ENCODE data around the gene IST1.
"Not testable (repeated sequence)": the region's sequence is repeated elsewhere in the genome, so short reads cannot be mapped to it uniquely, and the experiment has no call there.

IST1 gene

DNA sequence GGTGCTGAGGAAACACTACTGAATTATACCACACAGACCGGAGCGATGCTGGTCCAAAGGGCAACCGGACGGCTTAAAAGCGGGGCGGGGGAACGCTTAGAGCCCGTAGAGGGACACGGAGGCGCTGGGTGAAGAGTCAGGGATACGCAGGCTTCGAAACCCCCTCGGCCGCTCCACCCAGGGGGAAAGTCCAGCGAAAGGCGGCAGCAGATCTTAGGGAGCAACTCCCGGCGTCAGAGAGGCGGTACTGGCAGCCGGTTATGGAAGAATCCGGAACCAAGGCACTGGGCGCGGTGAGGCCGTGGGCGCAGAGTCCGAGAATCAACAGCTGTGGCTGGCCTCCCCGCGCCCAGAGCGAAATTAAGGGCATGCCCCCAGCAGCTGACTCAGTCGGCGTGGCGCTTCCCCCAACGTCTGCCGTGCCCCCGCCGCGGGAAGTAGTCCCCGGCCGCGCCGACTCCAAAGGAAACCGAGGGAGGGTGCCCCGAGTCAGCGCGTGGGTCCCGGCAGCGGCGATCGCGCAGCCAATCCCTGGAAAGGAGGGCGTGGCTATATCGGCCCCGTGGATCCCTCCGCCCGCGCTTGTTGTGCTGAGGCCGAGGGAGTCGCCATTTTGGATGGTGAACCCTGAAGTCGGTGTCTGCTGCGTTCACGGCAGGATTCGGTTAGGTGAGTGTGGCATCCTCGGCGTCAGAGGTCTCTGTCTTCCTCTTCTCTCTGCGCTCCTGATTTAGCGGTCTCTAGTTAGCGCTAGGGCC is at the start of gene IST1:
Gene IST1 (plus strand): TSS at position 611 of the 758 bp plus-strand sequence. CDS start 20,110 bp downstream, outside the sequence.
- DNase-seq: peak; percentile 95 to 100 (median 98)
- intact Hi-C loops (cut with DNase I): loop anchor here (1.0 kb wide), 1 partner anchor 11 kb away; the partner anchor contains the start of gene ZNF821

DNA sequence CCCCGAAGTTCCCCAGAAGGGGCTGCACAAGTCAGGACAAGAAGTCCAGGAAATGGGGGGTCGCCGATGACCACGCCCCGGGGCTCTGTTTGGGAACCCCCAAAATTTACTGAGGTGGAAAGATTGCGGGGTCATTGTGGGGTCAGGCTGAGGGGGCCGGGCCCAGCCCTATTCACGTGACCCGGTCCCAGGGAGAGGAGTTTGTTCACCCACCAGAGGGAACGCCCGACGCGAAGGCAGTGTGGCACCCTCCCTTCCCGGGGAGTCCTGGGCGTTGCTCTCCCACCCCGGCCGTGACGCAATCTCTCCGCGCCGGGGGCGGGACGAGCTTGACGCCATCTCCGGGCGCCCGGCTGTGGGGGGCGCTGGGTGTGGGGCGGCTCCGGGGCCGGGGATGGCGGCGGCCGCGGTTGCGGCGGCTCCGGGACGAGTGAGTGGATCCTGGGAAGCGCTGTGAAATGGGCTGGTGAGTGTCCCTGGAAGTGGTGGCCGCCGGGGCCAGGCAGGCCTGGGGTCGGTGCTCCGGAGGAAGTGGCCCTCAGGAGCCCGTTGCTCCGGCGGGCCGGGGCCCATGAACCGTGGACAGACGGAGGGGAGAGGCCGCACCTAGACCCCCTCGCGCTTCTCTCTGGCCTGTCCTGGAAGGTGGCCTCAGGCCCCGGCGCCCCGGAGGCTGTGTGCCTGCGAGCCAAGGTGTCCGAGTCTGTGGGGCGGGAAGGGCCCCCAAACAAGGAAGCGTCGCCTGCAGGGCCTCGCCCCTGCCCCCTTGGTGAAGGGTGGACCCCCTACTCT is 49.5 kb upstream of the IST1 start, which contains the start of gene ATXN1L:
Gene ATXN1L (plus strand): TSS at position 338 of the 792 bp plus-strand sequence. CDS start 3,765 bp downstream, outside the sequence.
- DNase-seq: peak; percentile 83 to 99 (median 88)

DNA sequence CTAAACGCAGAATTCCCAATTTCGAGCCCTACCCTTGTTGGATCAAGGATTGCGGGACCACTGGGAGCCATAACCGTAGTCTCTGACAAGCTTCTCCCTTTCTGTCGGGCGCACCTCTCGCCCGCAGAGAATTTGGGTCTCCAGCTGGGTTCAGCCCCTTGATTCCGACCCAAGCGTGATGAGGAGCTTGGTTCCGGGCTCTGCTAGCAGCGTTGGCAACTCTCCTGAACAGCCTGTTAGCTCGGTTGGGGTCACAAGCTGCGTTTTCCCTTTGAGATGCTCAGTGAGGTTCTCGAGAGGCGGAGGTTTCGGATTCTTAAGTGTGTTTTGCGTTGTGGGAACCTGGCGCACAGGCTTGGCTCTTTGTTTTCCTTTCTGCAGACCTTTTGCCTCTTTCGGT is 48.9 kb upstream of the IST1 start:
- DNase-seq: no peak
- intact Hi-C loops (cut with DNase I): loop anchor here (5.0 kb wide), 1 partner anchor 36 kb away; the partner anchor contains the start of gene ZNF821

More for the DNA sequence above, 49.5 kb upstream of the IST1 start, which contains the start of gene ATXN1L:
- intact Hi-C loops (cut with DNase I): loop anchor here (2.0 to 5.0 kb wide), 2 partner anchors 36 to 37 kb away; partner anchors contain the start of genes AP1G1 and ZNF821

DNA sequence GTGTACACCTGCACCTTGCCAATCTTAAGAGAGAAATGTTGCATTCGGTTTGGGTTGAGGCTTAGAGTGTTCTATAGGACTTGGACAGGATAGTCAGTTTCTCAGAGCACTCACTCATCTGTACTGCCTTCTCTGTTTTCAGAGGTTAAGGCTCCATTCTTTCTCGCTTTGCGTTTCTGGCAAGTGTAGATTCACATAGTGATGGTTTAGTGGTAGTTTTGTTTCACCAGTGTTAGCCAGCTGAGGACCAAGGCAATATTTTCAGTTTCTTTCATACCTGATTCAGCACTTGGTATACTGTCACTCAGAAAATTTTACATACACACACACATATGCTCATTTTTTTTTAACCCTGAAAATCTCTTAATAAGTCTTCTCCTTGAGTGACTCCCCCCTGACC is 48.2 kb upstream of the IST1 start:
- intact Hi-C loops (cut with DNase I): loop anchor here (5.0 kb wide), 1 partner anchor 35 kb away; the partner anchor contains the start of gene ZNF821
- DNase-seq: no peak

DNA sequence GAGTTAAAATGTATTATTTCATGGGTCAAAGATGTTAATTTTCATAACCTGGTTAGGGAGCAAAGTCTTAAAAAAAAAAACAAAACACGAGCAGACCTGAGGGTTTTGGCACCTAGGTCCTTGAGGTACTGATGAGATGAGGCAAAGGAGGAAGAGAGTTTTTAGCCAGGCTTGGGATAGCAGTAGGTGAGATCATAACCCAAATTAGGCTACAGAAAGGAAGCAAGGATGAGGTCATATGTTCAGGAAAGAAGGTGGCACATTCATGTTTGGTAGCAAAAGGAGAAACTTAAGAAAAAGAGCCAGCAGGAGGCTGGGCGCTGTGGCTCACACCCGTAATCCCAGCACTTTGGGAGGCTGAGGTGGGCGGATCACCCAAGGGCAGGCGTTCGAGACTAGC is 46.7 kb upstream of the IST1 start:
- intact Hi-C loops (cut with DNase I): loop anchor here (5.0 kb wide), 1 partner anchor 34 kb away; the partner anchor contains the start of gene ZNF821
- DNase-seq: no peak

DNA sequence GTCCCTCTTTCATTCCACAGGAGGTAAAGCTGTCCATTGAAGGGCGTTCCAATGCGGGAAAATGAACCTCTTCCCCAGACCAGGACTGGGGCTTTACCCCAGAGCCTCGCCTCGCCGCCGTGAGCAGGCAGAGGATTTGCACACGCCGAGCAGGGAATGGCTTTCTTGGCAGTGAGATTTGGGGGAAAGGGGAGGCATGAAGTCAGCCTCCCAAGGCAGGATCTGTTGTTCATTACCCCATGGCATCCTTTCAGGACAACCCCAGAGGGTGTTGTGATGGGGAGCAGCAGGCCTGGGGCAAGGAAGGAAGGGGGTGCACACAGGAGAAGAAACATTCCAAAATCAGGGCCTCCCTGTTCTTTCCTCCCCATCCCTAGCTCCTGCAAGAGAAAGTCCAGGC is 43.6 kb upstream of the IST1 start:
- DNase-seq: no peak
- intact Hi-C loops (cut with DNase I): no loop called here

DNA sequence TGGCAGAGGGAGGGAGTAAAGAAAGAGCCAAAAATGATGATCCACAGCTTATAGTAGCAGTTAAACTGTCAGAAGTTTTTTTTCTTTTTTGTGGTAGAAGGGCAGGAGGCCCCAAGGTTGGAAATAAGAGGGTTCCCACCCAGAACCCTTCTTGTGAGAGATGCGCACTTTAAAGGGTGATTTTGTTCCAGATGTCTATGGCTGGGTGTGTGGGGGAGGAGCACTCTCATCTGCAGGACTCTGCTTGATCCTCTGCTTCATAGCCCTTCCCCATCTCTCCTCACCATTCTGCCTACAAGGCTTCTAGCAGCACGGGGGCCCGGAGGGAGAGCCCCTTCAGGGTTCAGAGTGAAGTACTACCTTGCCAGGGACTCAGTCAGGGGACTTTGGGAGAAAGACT is 43.2 kb upstream of the IST1 start:
- intact Hi-C loops (cut with DNase I): no loop called here
- peak in 1 of 10 donors; percentile 22 for DNase-seq

DNA sequence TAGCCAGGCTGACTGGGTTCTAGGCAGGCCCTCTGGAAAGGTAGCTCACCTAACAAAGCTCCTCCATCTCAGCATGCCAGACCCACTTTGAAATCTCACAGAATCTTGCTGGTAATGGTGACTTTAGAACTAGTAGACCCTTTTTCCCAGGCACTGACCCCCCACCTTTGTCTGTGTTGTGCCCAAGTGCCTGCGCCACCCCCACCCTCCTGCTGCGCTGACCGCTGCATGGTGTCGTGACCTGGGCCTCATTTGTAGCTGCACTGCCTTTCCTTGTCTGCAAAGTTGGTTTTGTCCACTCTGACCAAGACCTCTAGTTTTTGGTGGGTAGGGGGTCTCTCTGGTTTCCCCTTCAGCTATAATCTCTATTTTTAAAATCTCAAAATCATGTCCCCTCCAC is 42.8 kb upstream of the IST1 start:
- intact Hi-C loops (cut with DNase I): no loop called here

DNA sequence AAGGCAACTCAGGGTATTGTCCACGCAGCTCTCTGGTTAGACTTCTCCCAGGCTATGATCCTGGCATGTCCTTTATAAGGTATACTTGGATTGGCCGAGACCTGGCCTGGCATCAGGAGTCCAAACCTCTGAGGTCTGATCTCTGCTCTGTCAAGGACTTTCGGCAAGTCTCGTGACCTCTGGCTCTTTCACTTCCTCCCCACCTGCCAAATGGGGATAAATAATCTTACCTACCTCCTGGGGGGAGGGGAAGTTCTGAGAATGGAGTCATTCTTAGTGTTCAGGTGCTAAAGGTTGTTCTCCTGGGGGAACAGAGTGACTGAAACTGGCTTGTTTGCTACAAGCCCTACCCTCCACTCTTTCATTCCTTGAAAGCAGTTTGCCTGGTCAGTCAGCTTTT is 41.9 kb upstream of the IST1 start:
- intact Hi-C loops (cut with DNase I): no loop called here
- no peak for DNase-seq

More for the DNA sequence above, 42.8 kb upstream of the IST1 start:
- DNase-seq: peak in 1 of 10 donors; percentile 67

DNA sequence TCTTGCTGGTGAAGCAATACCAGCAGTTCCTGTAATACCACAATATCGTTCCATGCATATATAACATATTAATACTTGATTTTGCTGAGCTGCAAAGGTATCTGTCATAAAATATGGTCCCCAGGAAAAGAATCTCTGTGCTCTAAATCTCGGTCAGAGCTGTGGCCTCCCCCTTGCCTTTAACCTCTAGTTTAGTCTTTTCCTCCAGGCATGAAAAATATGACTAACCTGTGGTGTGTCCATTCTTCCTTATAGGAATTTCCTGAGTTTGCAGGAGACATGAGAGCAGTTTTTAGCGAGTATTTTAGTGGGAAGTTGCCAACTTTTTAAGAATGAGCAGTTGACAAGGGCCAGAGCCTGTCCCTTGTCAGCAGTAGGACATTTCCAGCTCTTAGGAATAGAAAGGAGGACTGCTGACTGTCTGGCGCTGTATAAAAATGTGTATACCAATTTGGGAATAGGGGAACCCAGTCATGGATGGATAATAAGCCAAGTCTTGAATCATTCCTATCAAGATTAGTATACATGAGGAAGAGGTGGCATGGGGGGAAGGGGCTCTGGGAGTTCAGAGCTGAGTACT is 40.9 kb upstream of the IST1 start:
- DNase-seq: no peak
- intact Hi-C loops (cut with DNase I): no loop called here

DNA sequence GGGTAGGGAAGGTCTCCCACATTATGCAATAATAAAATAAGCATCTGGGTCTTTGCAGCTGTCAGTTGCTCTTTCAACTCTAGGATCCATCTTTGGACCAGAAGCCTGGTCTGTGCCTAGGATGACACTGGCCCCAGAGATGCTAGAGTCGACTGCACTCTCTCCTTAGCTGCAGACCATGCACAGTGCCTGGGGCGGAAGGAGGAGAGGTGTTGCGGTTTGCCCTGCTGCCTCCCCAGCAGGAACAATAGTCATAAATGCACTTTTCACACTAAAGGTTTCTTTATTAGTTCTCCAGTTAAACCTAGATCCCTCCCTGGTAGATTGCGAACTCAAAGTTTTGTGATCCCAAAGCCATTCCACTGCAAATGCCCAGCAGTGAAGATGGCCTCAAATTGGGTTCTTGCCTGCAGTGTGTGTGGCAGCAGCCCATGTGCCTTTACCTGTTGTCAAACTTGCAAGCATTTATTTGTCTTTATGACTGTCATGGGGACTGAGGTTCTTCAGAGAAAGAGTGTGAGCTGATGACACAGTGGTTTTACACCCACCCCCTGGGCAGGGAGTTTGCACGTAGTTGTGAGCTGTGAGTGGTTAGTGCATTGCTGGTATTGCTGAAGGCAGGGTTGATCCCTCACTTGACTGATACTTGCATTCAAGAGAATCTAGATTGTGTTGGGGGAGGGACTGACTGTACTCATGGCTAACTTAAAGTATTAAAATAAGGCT is 39.2 kb upstream of the IST1 start:
- intact Hi-C loops (cut with DNase I): no loop called here
- DNase-seq: peak in 1 of 10 donors; percentile 11

DNA sequence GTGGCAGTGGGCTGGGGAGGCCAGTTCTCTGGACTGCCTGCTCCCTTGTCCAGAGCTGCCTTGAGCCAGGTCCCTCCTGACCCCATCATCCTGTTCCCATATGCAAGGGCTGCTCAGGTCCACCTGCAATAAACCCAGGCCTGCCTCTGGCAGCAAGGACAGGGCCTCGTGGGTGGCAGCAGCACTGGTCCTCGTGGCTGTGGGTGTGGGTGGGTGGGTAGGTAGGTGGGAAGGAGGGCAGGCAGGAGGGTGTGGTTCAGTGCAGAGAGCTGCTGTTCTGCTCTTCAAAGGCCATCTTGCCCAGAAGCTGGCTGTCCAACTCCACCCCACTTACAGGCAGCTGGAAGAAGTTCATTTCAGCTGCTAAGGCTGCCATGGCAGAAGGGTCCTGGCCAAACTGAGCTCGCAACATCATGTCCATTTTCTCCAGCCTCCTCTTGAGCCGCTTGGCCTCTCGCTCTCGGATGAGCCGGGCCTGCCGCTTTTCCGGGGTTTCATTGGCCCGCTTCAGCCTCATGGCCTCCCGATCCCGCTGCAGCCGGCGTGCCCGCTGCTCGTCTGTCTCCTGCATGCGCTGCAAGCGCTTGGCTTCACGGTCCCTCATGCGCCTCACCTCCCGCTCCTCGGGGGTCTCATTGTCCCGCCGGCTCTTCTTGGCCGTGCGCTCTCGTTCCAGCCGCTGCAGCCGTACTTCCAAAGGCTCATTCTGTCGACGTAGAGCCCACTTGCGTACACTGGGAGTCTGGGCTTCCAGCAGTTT is 35.4 kb upstream of the IST1 start:
- intact Hi-C loops (cut with DNase I): no loop called here
- DNase-seq: no peak

DNA sequence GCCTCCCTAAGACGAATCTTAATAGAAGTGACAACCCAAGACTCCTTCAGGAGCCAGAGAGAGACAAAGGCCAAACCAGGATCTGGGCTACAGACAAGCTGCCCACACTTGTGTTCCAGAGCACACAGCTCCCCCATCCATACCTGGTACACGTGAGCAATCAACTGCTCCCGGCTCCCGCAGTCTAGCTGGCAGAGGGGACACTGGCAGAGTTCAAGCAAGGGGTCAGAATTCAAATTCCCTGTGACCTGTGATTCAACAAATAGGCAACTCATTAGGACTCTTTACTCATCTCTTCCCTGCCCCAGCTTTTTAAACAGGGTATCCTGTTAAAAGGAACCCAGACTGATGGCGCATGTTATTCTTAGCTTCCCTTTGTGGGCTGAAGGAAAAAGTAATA is 31.3 kb upstream of the IST1 start:
- DNase-seq: no peak
- intact Hi-C loops (cut with DNase I): no loop called here

DNA sequence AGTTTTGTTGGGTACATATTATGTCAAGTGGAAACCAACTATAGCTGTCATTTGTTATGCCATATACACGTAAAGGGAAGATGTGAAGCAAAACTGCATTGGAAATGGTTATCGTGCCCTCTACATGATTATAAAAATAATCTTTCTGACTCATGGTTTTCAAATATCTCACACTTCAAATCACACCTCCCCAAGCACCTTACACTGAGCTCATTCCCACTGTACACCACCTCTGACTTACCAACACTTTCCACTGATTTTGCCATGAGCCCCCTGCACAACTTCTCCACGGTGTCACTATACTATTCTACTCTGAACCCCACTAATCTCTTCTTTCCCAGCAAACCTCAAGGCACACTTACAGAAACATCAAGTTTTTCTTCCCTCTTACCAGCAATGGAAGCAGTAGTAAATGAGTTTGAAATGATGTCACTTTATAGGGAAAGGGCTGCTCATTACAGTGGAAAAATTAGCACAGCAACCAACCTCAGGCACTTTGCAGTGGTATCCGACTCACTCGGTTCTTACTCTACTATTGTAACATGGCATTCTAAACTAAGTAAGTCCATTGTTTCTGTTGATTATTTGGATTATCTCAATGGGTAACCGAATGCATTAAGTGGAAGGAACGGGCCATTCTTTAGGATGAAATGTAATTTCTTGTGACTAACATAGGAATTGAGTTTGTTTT is 30.0 kb upstream of the IST1 start:
- intact Hi-C loops (cut with DNase I): no loop called here
- no peak for DNase-seq

DNA sequence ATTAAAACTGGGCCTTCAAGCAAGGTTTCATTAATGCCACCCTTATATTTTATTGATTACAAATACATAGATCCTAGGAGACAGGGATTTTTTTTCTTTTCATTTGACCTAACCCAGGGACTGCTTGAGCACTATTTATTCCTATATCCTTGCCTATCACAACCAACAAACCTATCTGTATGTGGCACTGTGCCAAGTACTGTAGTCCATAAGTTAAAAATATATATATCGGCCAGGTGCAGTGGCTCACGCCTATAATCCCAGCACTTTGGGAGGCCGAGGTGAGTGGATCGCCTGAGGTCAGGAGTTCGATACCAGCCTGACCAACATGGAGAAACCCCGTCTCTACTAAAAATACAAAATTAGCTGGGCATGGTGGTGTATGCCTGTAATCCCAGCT is 28.2 kb upstream of the IST1 start:
- intact Hi-C loops (cut with DNase I); DNase-seq: not testable (repeated sequence)

DNA sequence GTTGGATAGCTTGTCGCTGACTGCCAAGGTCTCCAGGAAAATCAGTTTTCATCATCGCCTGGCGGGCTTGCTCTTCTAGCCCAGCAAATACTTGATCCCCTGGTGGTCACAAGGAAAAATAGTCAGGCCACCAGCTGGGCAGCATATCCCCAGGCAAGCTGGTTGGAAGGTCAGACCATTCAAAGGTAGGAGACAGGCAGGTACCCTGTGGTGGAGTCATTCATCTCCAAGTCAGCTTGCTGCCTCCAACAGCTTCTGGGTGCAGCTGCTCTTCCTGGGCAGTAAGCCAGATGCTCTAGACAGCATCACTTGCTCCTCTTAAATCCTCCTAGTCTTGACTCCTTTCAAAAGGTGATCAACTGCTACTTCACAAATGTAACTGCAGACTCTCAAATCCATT is 27.4 kb upstream of the IST1 start:
- intact Hi-C loops (cut with DNase I): no loop called here
- DNase-seq: peak in 2 of 10 donors; percentile 17 to 18

DNA sequence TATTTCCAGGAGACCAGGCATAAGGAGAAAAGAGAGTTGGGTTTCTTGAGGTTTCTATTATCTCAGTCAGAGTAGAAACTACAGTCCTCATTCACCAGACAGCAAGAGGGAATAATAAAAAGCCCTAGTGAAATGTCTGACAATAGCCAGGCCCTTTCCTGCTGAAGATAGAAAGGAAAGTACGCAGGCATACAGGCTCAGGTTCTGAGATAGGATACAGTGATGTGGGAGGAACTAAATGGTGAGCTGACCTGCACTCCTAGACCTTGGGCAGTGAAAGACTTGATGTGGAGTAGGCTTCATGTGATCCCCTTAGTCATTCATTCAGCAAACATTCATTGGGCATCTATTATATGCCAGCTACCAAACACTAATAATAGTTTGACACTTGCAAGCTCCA is 26.2 kb upstream of the IST1 start:
- intact Hi-C loops (cut with DNase I): no loop called here
- DNase-seq: no peak

DNA sequence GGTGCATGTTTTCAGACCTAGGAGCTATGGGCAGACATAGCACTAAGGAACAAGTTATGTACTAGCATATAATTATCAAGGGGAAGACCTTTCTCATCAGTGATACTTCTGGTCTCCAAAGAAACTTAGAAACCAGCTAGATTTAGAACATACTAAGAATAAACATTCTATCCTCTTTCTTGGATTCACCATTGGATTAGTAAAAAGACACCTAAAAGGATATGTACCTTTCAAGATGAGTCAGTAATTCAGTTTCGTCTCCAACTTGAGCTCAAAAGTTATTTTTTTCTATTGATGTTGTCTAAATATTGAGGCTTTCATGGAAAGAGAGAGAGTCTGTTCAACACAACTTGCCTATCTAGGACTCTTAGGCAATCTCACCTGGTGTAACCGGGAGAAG is 24.5 kb upstream of the IST1 start:
- no peak for DNase-seq
- intact Hi-C loops (cut with DNase I): no loop called here

DNA sequence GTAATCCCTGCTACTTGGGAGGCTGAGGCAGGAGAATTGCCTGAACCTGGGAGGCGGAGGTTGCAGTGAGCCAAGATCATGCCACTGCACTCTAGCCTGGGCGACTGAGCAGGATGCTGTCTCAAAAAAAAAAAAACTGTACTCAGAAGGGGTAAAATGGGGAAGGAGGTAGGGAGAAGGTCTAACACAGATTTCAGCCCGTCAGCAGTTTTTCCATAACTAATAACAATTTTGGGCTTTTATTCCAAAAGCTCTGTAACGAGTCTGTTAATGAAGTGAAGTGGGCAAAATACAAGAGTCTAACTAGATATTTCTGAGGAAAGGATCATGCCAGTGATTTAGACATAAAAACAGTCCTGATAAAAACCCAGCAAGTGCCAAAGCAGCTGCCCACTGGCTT is 22.1 kb upstream of the IST1 start:
- intact Hi-C loops (cut with DNase I): no loop called here
- DNase-seq: no peak
